ENCODE data around the gene WDR46. TPM values are rescaled to one million over a fixed set of nuclear protein-coding genes. Genes with fewer than 3 reads are reported as not detected.
A peak's percentile ranks its signal among the peaks of the same experiment; 100 is the strongest.

WDR46 gene
- total and polyA plus RNA-seq, 10 of the 15 experiments (the other 5 are each of a cell fraction or from before 2014, with no cell fraction given): 10.1 to 147 (median 86.0) TPM

GRCh38 chr6:33299237-33299944, 10.4 kb upstream of the WDR46 start (continued):
- TF ChIP-seq MXI1 (IDR thresholded peaks at IDR 0.05; ENCODE audit: low read depth, low read length) (peak; percentile 13; the same call in 1 of the 2 replicates), REST (IDR thresholded peaks at IDR 0.05; ENCODE audit: low read depth, low read length) (no peak), MYC (IDR thresholded peaks at IDR 0.05; ENCODE audit: insufficient read depth, insufficient read length, insufficient replicate concordance, low read length, severe bottlenecking) (no peak), ZBTB11 (CRISPR knock-in tag; IDR thresholded peaks at IDR 0.05) (peak; percentile 17; the same call in 1 of the 2 replicates), RBBP5 (conservative IDR thresholded peaks at IDR 0.05) (no peak), FOXK2 (IDR thresholded peaks at IDR 0.05) (no peak), MEF2A (IDR thresholded peaks at IDR 0.05; ENCODE audit: insufficient read depth, low read depth, low read length) (peak; percentile 84), WRNIP1 (IDR thresholded peaks at IDR 0.05; ENCODE audit: borderline replicate concordance, low read depth, low read length) (peak; percentile 77; the same call in 1 of the 2 replicates), RELB (IDR thresholded peaks at IDR 0.05; ENCODE audit: low read depth) (peak; percentile 98), YY1 (IDR thresholded peaks at IDR 0.05; ENCODE audit: low read depth, low read length) (peak; percentile 64), PAX8 (IDR thresholded peaks at IDR 0.05) (no peak), NR2C2 (IDR thresholded peaks at IDR 0.05; ENCODE audit: borderline replicate concordance, control insufficient read depth, insufficient read length, low read depth) (no peak), EED (IDR thresholded peaks at IDR 0.05; ENCODE audit: low read depth) (peak; percentile 72), SUZ12 (IDR thresholded peaks at IDR 0.05; ENCODE audit: unreplicated experiment) (no peak), ZBED1 (IDR thresholded peaks at IDR 0.05; ENCODE audit: borderline replicate concordance) (peak; percentile 96), NFIC (IDR thresholded peaks at IDR 0.05; ENCODE audit: low read depth, low read length) (peak; percentile 54; the same call in 1 of the 2 replicates)
- TF ChIP-seq, protein P1, sequence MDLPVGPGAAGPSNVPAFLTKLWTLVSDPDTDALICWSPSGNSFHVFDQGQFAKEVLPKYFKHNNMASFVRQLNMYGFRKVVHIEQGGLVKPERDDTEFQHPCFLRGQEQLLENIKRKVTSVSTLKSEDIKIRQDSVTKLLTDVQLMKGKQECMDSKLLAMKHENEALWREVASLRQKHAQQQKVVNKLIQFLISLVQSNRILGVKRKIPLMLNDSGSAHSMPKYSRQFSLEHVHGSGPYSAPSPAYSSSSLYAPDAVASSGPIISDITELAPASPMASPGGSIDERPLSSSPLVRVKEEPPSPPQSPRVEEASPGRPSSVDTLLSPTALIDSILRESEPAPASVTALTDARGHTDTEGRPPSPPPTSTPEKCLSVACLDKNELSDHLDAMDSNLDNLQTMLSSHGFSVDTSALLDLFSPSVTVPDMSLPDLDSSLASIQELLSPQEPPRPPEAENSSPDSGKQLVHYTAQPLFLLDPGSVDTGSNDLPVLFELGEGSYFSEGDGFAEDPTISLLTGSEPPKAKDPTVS (IDR thresholded peaks at IDR 0.05; ENCODE audit: low read depth, low read length): no peak
- TF ChIP-seq, protein P2, sequence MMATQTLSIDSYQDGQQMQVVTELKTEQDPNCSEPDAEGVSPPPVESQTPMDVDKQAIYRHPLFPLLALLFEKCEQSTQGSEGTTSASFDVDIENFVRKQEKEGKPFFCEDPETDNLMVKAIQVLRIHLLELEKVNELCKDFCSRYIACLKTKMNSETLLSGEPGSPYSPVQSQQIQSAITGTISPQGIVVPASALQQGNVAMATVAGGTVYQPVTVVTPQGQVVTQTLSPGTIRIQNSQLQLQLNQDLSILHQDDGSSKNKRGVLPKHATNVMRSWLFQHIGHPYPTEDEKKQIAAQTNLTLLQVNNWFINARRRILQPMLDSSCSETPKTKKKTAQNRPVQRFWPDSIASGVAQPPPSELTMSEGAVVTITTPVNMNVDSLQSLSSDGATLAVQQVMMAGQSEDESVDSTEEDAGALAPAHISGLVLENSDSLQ (IDR thresholded peaks at IDR 0.05): no peak; the same call in 1 of the 2 replicates

Measured in GM12878 (cell line).